Kidney (tissue), 14 donors: ENCODE results near the gene TPPP3. TPM values are rescaled to one million over a fixed set of nuclear protein-coding genes. Genes with fewer than 3 reads are reported as not detected.
A peak's percentile ranks its signal among the peaks of the same experiment; 100 is the strongest.

ENCODE experiments used
- DNase-seq, 5 donors: peaks; one replicate each; pipeline ENCODE4 v3.0.0-alpha.2; 2013 to 2020
- FAIRE-seq: peaks from 2 replicates; lab custom pipeline; 2012; peaks lifted over from hg19 to GRCh38; lab: Jason Lieb, UNC
- H3K27ac ChIP-seq, 2 donors: one replicate each; pipeline ENCODE4 v1.7.0; 2013; ENCODE audit warnings: low read depth in 2 of 2, low read length in 2 of 2, inconsistent platforms in 1 of 2
- H3K27me3 ChIP-seq: one replicate; pipeline ENCODE4 v1.7.1; 2013; ENCODE audit warnings: low read length, inconsistent platforms; ENCODE audit not compliant: control insufficient read depth, insufficient read depth
- H3K36me3 ChIP-seq, 3 donors: one replicate each; pipeline versions ENCODE4 v1.7.0 to v1.7.1; 2013; ENCODE audit warnings: low read length in 3 of 3, control low read depth in 1 of 3, inconsistent platforms in 1 of 3; ENCODE audit not compliant: insufficient read depth in 3 of 3, control insufficient read depth in 2 of 3
- H3K4me1 ChIP-seq, 3 donors: one replicate each; pipeline versions ENCODE4 v1.7.0 to v1.7.1; 2013; ENCODE audit warnings: low read length in 3 of 3, inconsistent platforms in 1 of 3, low read depth in 1 of 3; ENCODE audit not compliant: control insufficient read depth in 2 of 3, insufficient read depth in 2 of 3
- H3K4me3 ChIP-seq, 3 donors: one replicate each; pipeline versions ENCODE4 v1.7.0 to v1.8.1; 2013; ENCODE audit warnings: low read length in 3 of 3, control low read depth in 1 of 3, inconsistent platforms in 1 of 3
- H3K9ac ChIP-seq, 3 donors: one replicate each; pipeline versions ENCODE4 v1.7.0 to v1.7.1; 2013; ENCODE audit warnings: low read length in 3 of 3, control low read depth in 1 of 3, inconsistent platforms in 1 of 3
- H3K9me3 ChIP-seq, 3 donors: one replicate each; pipeline versions ENCODE4 v1.7.0 to v1.7.1; 2013; ENCODE audit warnings: low read length in 3 of 3, control low read depth in 1 of 3, inconsistent platforms in 1 of 3; ENCODE audit not compliant: control insufficient read depth in 2 of 3, insufficient read depth in 1 of 3
- CTCF ChIP-seq: IDR thresholded peaks from 3 replicates; pipeline ENCODE4 v1.5.1; 2012; ENCODE audit warnings: mild to moderate bottlenecking, moderate library complexity, borderline replicate concordance; ENCODE audit not compliant: insufficient read depth; ENCODE audit errors: extremely low read depth
- intact Hi-C: fragments of 100-400 bp; cut with DNase I; formaldehyde crosslinking; loops from one replicate; pipeline ENCODE4 v1.11.1; 2022
- polyA plus RNA-seq: library from polyadenylated mRNA; stranded (reverse); fragments of 350-450 nt; fragmentation: Illumina TruSeq; extraction: RNeasy Lipid Tissue Mini Kit (QIAGEN cat#74804); gene quantifications from one replicate; pipeline ENCODE4 v1.2.3, GENCODE V29; 2014; ENCODE audit warnings: low read depth, low replicate concordance; ENCODE audit not compliant: insufficient read depth
- total RNA-seq: library from RNA; stranded (reverse); fragmentation: NEBNext Ultra II Directional; extraction: Animal tissue kit (Norgen Biotek cat#: 25700); gene quantifications from one replicate; pipeline ENCODE4 v1.2.1, GENCODE V29; 2021
- donor health status: control.
- donor health status: control.
- donor health status: control.
- donor health status: control.
- donor health status: control.
- donor health status: DM: yes; HTN: yes; CAD: no.
- donor health status: Normal renal cell carcinoma (clear cell type).

TPPP3 gene
- total and polyA plus RNA-seq, 2 donors from 2014 or later: 8.2 to 108 TPM

DNA sequence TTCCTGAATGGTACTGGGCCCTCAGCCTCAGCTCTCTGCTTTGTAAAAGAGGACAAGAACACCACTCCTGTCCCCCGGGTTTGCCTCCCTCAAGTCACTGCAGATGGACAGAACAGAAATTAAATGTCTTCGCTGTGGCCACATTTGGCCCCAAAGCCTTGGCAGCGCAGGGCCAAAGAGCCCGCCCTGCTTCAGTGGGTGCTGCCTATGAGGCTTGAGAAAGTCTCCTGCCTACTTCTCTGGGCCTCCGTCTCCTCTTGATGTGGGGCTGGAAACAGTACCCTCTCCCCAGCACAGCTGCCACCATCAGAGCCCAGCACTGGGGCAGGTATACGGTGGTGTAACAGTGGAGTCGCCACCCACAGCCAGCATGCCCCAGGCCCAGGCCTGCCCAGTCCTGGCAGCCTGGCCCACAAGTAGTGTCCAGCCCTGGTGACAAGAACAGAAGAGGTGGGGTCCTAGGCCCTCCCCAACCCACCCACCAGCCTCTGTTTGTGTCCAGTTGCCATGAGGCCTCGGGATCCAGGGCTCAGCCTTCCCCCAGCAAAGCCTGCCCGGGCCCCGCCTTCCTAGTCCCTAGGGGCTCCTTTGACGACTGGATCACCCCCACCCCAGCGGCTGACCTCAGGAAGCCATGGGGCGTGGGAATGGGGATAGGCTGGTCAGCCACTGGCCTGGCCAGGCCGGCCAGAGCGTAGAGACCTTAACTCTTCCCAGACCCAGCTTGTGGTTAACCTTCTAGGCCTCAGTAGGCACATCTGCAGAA lies 3.9 kb upstream of the TPPP3 start:
- Histone ChIP-seq H3K9ac (peak overlapping the region in 1 of 3 donors; percentile 51), H3K36me3 (no peaks in the 10 kb centered on the region), H3K9me3 (no peaks in the 10 kb centered on the region), H3K27ac (peak overlapping the region; percentile 51 to 60), H3K4me3 (no peak overlapping the region), H3K27me3 (no peaks in the 10 kb centered on the region), H3K4me1 (peaks cover 0 to 34% (median 0%) of the 10 kb centered on the region in 3 donors)
- no peak for TF ChIP-seq CTCF
- intact Hi-C loops: no loop called here
- DNase-seq: peak in 3 of 5 donors; percentile 35 to 86 (median 74)
- no peak for FAIRE-seq

GRCh38 chr16:67396159-67397035 lies 3.1 kb upstream of the TPPP3 start:
- H3K4me1 ChIP-seq: peaks cover 0 to 34% (median 0%) of the 10 kb centered on the region in 3 donors
- intact Hi-C loops: no loop called here
- no peak for TF ChIP-seq CTCF
- DNase-seq (peak; percentile 93 to 96 (median 94)), FAIRE-seq (no peak)
- no peaks in the 10 kb centered on the region for H3K9me3 ChIP-seq
- peak overlapping the region in 1 of 3 donors; percentile 51 for H3K9ac ChIP-seq
- no peak overlapping the region for H3K4me3 ChIP-seq
- H3K27me3 ChIP-seq: no peaks in the 10 kb centered on the region
- peak overlapping the region; percentile 51 to 60 for H3K27ac ChIP-seq
- H3K36me3 ChIP-seq: no peaks in the 10 kb centered on the region

DNA sequence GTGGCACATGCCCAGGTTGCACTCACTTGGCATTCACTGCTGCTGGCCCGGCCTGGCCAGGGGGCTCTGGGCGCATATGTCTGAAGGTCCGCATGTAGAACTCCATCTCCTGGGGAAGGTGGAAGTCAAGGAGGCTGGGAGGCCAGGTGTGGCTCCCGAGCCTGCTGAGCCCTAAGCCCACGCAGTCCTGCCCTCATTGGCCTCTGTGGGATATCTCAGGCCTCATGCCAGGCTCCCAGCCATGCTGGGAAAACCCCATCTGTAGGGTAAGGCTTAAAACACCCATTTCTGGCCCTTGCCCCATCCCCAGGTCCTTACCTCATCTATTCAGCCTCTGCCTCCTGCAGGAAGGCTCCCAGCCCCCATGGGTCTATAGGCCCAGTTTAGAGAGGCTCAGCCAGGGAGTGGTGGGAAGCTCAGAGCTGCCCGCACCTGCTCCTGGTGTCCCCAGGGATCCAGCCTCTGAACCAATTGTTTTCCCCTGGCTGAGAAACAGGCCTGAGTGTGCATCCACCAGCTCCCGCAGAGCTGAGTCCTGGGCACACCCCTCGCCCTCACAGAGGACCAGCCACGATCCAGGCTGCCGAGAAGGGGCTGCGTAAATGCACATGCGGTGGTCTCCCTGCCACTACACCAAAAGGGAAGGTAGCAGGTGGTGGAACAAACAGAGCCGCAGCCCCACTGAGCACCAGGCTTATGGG lies 2.3 kb upstream of the TPPP3 start:
- H3K27me3 ChIP-seq: no peaks in the 10 kb centered on the region
- peaks cover 0 to 36% (median 0%) of the 10 kb centered on the region in 3 donors for H3K4me1 ChIP-seq
- H3K36me3 ChIP-seq: no peaks in the 10 kb centered on the region
- intact Hi-C loops: no loop called here
- DNase-seq (peak in 2 of 5 donors; percentile 62 to 66), FAIRE-seq (no peak)
- no peak overlapping the region for H3K9ac ChIP-seq
- H3K4me3 ChIP-seq: no peak overlapping the region
- H3K9me3 ChIP-seq: no peaks in the 10 kb centered on the region
- TF ChIP-seq CTCF: no peak
- H3K27ac ChIP-seq: peak overlapping the region in 1 of 2 donors; percentile 16
